BJ (cell line): Measurements from ENCODE around the gene CDH1. TPM values are rescaled to one million over a fixed set of nuclear protein-coding genes. Genes with fewer than 3 reads are reported as not detected.

Experiments used
- CTCF ChIA-PET: fragments of 350-600 bp; formaldehyde crosslinking; extraction: SDS; loops from one replicate; lab custom pipeline; 2021; ENCODE audit warnings: antibody characterized with exemption, inconsistent platforms; lab: Yijun Ruan, JAX
- POLR2A ChIA-PET: fragments of 300-600 bp; sonication (Branson Sonifier 250); formaldehyde crosslinking; extraction: SDS; loops from one replicate; lab custom pipeline; 2021; ENCODE audit warnings: antibody characterized with exemption; lab: Charles Lee
- DNase-seq: peaks from one replicate; pipeline ENCODE4 v3.0.0-alpha.2; 2011; ENCODE audit warnings: low read depth
- H3K27me3 ChIP-seq: 2 replicates; pipeline ENCODE4 v1.6.0; 2011; ENCODE audit warnings: low read length; ENCODE audit not compliant: control insufficient read depth, insufficient read depth
- H3K36me3 ChIP-seq: 2 replicates; pipeline ENCODE4 v1.5.1; 2011; ENCODE audit warnings: low read length; ENCODE audit not compliant: control insufficient read depth, insufficient read depth
- H3K4me3 ChIP-seq: 2 replicates; pipeline ENCODE4 v1.5.1; 2011; ENCODE audit warnings: low read depth, mild to moderate bottlenecking, control low read depth, low read length
- polyA plus RNA-seq: library from polyadenylated mRNA; depleted of rRNA; stranded (reverse); fragments of >200 nt; gene quantifications from 2 replicates; pipeline ENCODE4 v1.2.3, GENCODE V29; 2011
- TF ChIP-seq, protein P1 (sequence below): IDR thresholded peaks from 2 replicates; pipeline ENCODE4 v1.5.1; 2011; ENCODE audit warnings: low read depth, mild to moderate bottlenecking, control low read depth, inconsistent platforms, low read length, moderate library complexity; ENCODE audit not compliant: insufficient read depth

CDH1 gene
- polyA plus RNA-seq, 1 experiment: 0.26 TPM

DNA sequence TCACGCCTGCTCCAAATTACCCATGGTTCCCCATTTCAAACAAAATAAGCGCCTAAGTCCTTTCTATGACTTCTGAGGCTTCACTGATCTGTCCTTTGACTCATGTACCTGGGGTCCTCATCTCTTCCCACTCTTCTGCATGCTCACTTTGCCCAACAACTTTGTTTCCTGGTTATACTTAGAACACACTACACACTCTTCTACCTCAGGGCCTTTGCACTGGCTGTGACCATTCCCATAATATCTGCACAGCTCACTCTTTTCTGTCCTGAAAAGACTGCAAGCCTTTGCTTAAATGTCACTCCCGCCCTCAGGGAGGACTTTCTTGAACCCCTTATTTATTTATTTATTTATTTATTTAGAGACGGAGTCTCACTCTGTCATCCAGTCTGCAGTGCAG is 14.1 kb downstream of the CDH1 start:
- CTCF ChIA-PET: interaction anchor here (0.7 kb wide), 1 partner anchor 223 kb away, joined by 4 read pairs; no protein-coding TSS in a partner anchor
- DNase-seq: no peak
- Histone ChIP-seq H3K36me3 (no peaks in the 10 kb centered on the region), H3K27me3 (peaks cover 1% of the 10 kb centered on the region; the same call in 1 of the 2 replicates), H3K4me3 (no peak overlapping the region)
- TF ChIP-seq, protein P1, sequence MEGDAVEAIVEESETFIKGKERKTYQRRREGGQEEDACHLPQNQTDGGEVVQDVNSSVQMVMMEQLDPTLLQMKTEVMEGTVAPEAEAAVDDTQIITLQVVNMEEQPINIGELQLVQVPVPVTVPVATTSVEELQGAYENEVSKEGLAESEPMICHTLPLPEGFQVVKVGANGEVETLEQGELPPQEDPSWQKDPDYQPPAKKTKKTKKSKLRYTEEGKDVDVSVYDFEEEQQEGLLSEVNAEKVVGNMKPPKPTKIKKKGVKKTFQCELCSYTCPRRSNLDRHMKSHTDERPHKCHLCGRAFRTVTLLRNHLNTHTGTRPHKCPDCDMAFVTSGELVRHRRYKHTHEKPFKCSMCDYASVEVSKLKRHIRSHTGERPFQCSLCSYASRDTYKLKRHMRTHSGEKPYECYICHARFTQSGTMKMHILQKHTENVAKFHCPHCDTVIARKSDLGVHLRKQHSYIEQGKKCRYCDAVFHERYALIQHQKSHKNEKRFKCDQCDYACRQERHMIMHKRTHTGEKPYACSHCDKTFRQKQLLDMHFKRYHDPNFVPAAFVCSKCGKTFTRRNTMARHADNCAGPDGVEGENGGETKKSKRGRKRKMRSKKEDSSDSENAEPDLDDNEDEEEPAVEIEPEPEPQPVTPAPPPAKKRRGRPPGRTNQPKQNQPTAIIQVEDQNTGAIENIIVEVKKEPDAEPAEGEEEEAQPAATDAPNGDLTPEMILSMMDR: no peak
- POLR2A ChIA-PET: no interaction called here

- ChIA-PET CTCF (no interaction called here), POLR2A (no interaction called here)
- no peak overlapping the region for H3K4me3 ChIP-seq
- no peak for DNase-seq
- H3K27me3 ChIP-seq: peaks cover 1% of the 10 kb centered on the region; the same call in 1 of the 2 replicates
- TF ChIP-seq, protein P1: no peak
- H3K36me3 ChIP-seq: no peaks in the 10 kb centered on the region
Observed at GRCh38 chr16:68752602-68753001, 15.5 kb downstream of the CDH1 start.

GRCh38 chr16:68754084-68754792 is 17.1 kb downstream of the CDH1 start:
- CTCF ChIA-PET: no interaction called here

GRCh38 chr16:68756239-68756915 is 19.3 kb downstream of the CDH1 start:
- POLR2A ChIA-PET: no interaction called here

More at GRCh38 chr16:68754084-68754792, 17.1 kb downstream of the CDH1 start:
- Histone ChIP-seq H3K36me3 (no peaks in the 10 kb centered on the region), H3K4me3 (no peak overlapping the region), H3K27me3 (peaks cover 1% of the 10 kb centered on the region; the same call in 1 of the 2 replicates)
- POLR2A ChIA-PET: no interaction called here
- no peak for DNase-seq
- TF ChIP-seq, protein P1: no peak

DNA sequence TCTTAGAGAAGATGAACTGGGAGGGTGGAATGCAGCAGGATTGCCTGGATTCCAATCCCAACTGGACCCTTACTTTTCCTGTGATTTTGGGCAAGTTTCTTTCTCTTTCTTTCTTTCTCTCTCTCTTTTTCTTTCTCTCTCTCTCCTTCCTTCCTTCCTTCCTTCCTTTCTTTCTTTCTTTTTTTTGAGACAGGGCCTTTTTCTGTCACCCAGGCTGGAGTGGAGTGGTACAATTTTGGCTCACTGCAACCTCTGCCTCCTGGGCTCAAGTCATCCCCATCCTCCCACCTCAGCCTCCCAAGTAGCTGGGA is 20.5 kb downstream of the CDH1 start:
- H3K4me3 ChIP-seq: no peak overlapping the region
- H3K36me3 ChIP-seq: no peaks in the 10 kb centered on the region
- no peak for DNase-seq
- ChIA-PET POLR2A (interaction anchor here (0.6 kb wide), 2 partner anchors 73 to 854 kb away, joined by 3 read pairs; no protein-coding TSS in a partner anchor), CTCF (interaction anchor here (0.6 to 0.9 kb wide), 2 partner anchors 21 to 222 kb away, joined by 3 read pairs; no protein-coding TSS in a partner anchor)
- TF ChIP-seq, protein P1: no peak
- peaks cover 1% of the 10 kb centered on the region; the same call in 1 of the 2 replicates for H3K27me3 ChIP-seq

More at GRCh38 chr16:68756239-68756915, 19.3 kb downstream of the CDH1 start:
- DNase-seq: no peak
- CTCF ChIA-PET: interaction anchor here (0.9 kb wide), 1 partner anchor 22 kb away, joined by 3 read pairs; no protein-coding TSS in a partner anchor
- Histone ChIP-seq H3K27me3 (peaks cover 1% of the 10 kb centered on the region; the same call in 1 of the 2 replicates), H3K4me3 (no peak overlapping the region), H3K36me3 (no peaks in the 10 kb centered on the region)
- TF ChIP-seq, protein P1: no peak
